Vagina (tissue), 2 donors: ENCODE data around the gene MACF1.
"Not testable (repeated sequence)": the region's sequence is repeated elsewhere in the genome, so short reads cannot be mapped to it uniquely, and the experiment has no call there.

Experiments used
- POLR2A ChIP-seq, 2 donors: fragments of 450-650 bp; IDR thresholded peaks; one replicate each; pipeline ENCODE4 v1.6.1; 2017; ENCODE audit warnings: antibody characterized with exemption in 2 of 2, mild to moderate bottlenecking in 2 of 2, moderate library complexity in 2 of 2
- POLR2AphosphoS5 ChIP-seq, 2 donors: sonication (generic); formaldehyde crosslinking; IDR thresholded peaks; one replicate each; pipeline ENCODE4 v1.9.0; 2017; ENCODE audit warnings: antibody characterized with exemption in 2 of 2, mild to moderate bottlenecking in 2 of 2, low read depth in 1 of 2; ENCODE audit not compliant: insufficient read depth in 1 of 2
- TF ChIP-seq, protein P1 (sequence below), 3 experiments: fragments of 450-650 bp in 2 of 3; fragments of 200-600 bp in 1 of 3; sonication (generic) in 1 of 3; IDR thresholded peaks; one replicate each; pipeline ENCODE4 v1.5.1; 2017 to 2019; ENCODE audit warnings: antibody characterized with exemption in 3 of 3, mild to moderate bottlenecking in 2 of 3, moderate library complexity in 2 of 3

DNA sequence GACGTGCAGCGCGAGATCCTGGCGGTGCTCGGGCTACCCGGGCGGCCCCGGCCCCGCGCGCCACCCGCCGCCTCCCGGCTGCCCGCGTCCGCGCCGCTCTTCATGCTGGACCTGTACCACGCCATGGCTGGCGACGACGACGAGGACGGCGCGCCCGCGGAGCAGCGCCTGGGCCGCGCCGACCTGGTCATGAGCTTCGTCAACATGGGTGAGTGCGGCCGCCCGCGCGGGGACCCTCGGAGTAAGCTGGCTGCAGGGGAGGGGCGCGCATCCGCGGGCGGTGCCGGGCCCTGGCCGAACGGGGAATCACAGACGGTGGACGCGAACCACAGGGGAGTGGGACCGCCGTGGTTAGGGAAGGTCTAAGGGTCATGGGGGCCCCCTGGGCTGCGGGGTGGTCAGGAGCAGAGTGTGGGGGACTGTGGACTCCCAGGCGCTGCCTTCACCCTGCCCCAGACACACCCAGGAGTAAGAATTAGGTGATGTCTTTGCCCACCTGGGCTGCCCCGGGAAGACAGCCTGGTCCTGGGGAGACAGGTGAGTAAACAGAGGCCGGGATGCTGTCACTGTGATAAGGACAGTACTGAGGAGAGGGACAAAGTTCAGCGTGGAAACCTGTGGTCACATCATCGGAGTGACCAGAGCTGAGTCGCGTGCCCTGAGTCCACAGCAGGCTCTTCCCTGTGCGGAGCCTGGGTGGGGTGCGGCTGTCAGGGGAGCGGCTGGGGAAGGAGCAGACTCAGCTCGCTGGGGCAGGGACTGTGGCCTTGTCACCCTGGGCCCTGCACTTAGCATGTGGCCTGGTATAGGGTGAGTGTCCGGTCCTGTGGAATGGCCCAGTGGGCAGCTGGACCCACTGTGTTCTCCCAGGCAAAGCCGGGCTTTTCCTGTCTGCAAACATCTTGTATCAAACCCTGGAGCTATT lies 287.9 kb downstream of the MACF1 start:
- TF ChIP-seq, protein P1, sequence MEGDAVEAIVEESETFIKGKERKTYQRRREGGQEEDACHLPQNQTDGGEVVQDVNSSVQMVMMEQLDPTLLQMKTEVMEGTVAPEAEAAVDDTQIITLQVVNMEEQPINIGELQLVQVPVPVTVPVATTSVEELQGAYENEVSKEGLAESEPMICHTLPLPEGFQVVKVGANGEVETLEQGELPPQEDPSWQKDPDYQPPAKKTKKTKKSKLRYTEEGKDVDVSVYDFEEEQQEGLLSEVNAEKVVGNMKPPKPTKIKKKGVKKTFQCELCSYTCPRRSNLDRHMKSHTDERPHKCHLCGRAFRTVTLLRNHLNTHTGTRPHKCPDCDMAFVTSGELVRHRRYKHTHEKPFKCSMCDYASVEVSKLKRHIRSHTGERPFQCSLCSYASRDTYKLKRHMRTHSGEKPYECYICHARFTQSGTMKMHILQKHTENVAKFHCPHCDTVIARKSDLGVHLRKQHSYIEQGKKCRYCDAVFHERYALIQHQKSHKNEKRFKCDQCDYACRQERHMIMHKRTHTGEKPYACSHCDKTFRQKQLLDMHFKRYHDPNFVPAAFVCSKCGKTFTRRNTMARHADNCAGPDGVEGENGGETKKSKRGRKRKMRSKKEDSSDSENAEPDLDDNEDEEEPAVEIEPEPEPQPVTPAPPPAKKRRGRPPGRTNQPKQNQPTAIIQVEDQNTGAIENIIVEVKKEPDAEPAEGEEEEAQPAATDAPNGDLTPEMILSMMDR (IDR thresholded peaks at IDR 0.05), result not testable (repeated sequence)
- TF ChIP-seq POLR2AphosphoS5 (IDR thresholded peaks at IDR 0.05; ENCODE audit: insufficient read depth in 1 of 2, low read depth in 1 of 2); POLR2A (IDR thresholded peaks at IDR 0.05): not testable (repeated sequence)
